HepG2 (cell line): Measurements from ENCODE around the gene KCNAB2. TPM values are rescaled to one million over a fixed set of nuclear protein-coding genes. Genes with fewer than 3 reads are reported as not detected.

Source experiments
- ATAC-seq: fragments of 200-7000 bp; cut with Tn5 transposase; 3 replicates; pipeline ENCODE4 v1.9.1; 2020; ENCODE audit warnings: mild to moderate bottlenecking, moderate library complexity
- BruUV-seq: library from RNA; stranded (reverse); fragments of 400-500 nt; replicated peaks from 2 replicates; lab custom pipeline; 2021; lab: Mats Ljungman, UMichigan
- CTCF ChIA-PET: fragments of 300-600 bp; formaldehyde crosslinking; extraction: SDS; loops from one replicate; lab custom pipeline; 2021; ENCODE audit warnings: low total read pairs, inconsistent platforms, low intra/inter-chr PET ratio; lab: Yijun Ruan, JAX
- POLR2A ChIA-PET: fragments of 350-600 bp; sonication (Branson Sonifier 250); formaldehyde crosslinking; loops from one replicate; lab custom pipeline; 2020; ENCODE audit warnings: antibody characterized with exemption, inconsistent platforms; lab: Yijun Ruan, JAX
- DNase-seq: peaks from one replicate; pipeline ENCODE4 v3.0.0-alpha.2; 2015; ENCODE audit warnings: low spot score
- FAIRE-seq: peaks from 3 replicates; lab custom pipeline; 2011; peaks lifted over from hg19 to GRCh38; lab: Jason Lieb, UNC
- H2AFZ ChIP-seq: one replicate; pipeline ENCODE4 v1.6.1; 2011; ENCODE audit warnings: low read length, inconsistent platforms
- H3K27ac ChIP-seq: fragments of 300-600 bp; 3 replicates; pipeline ENCODE4 v1.8.0; 2011; ENCODE audit warnings: mixed run types, mild to moderate bottlenecking, mixed read lengths, low read length, inconsistent platforms; ENCODE audit not compliant: insufficient read depth; ENCODE audit errors: extremely low read length
- H3K27me3 ChIP-seq, 2 experiments: fragments of 200-600 bp in 1 of 2; 2 replicates in 1 of 2; 3 replicates in 1 of 2; pipeline versions ENCODE4 v1.6.0 to v1.8.0; 2011; ENCODE audit warnings: low read length in 2 of 2, mild to moderate bottlenecking in 2 of 2, moderate library complexity in 2 of 2, inconsistent platforms in 1 of 2; ENCODE audit not compliant: insufficient read depth in 2 of 2, control insufficient read depth in 1 of 2
- H3K36me3 ChIP-seq, 2 experiments: fragments of 200-600 bp in 1 of 2; replicated peaks in 1 of 2; 2 replicates in 1 of 2; 3 replicates in 1 of 2; pipeline versions ENCODE4 v1.5.1 to v1.8.0; 2011; ENCODE audit warnings: low read length in 2 of 2, inconsistent platforms in 1 of 2; ENCODE audit not compliant: insufficient read depth in 2 of 2, control insufficient read depth in 1 of 2
- H3K4me1 ChIP-seq: 2 replicates; pipeline ENCODE4 v1.5.1; 2012; ENCODE audit warnings: low read length, inconsistent platforms; ENCODE audit not compliant: insufficient read depth
- H3K4me2 ChIP-seq: 2 replicates; pipeline ENCODE4 v1.6.0; 2011; ENCODE audit warnings: low read depth, low read length, inconsistent platforms
- H3K4me3 ChIP-seq, 3 experiments: fragments of 200-600 bp in 1 of 3; sonication (generic), shearing (Covaris generic) in 1 of 3; replicated peaks in 1 of 3; 2 replicates each; pipeline ENCODE4 v1.5.1; 2011 to 2016; ENCODE audit warnings: low read length in 3 of 3, inconsistent platforms in 2 of 3, low read depth in 2 of 3, mild to moderate bottlenecking in 2 of 3, control low read depth in 1 of 3, mixed read lengths in 1 of 3; ENCODE audit not compliant: insufficient read depth in 1 of 3
- H3K79me2 ChIP-seq: one replicate; pipeline ENCODE4 v1.6.1; 2011; ENCODE audit warnings: low read length, inconsistent platforms; ENCODE audit not compliant: insufficient read depth
- H3K9ac ChIP-seq: 2 replicates; pipeline ENCODE4 v1.6.0; 2011; ENCODE audit warnings: mild to moderate bottlenecking, low read depth, low read length, inconsistent platforms; ENCODE audit not compliant: insufficient read depth
- H3K9me3 ChIP-seq: 2 replicates; pipeline ENCODE4 v1.5.1; 2012; ENCODE audit warnings: mild to moderate bottlenecking, low read length
- H4K20me1 ChIP-seq: 2 replicates; pipeline ENCODE4 v1.6.0; 2011; ENCODE audit warnings: inconsistent platforms, mild to moderate bottlenecking, low read length, moderate library complexity; ENCODE audit not compliant: insufficient read depth
- CAMTA2 ChIP-seq: sonication (generic); formaldehyde crosslinking; IDR thresholded peaks from 2 replicates; pipeline ENCODE4 v1.4.0; 2020; ENCODE audit warnings: mild to moderate bottlenecking, missing genetic modification reagents, borderline replicate concordance
- CHCHD3 ChIP-seq: sonication (generic); formaldehyde crosslinking; IDR thresholded peaks from 2 replicates; pipeline ENCODE4 v1.8.0; 2022; ENCODE audit warnings: mild to moderate bottlenecking, missing genetic modification reagents, moderate library complexity
- FOSL2 ChIP-seq: sonication (generic); formaldehyde crosslinking; IDR thresholded peaks from 2 replicates; pipeline ENCODE4 v1.4.0; 2020; ENCODE audit warnings: missing genetic modification reagents
- KDM3A ChIP-seq: IDR thresholded peaks from 2 replicates; pipeline ENCODE4 v1.6.1; 2018; ENCODE audit warnings: low read depth, missing compliant biosample characterization
- MIER3 ChIP-seq: IDR thresholded peaks from 2 replicates; pipeline ENCODE4 v1.6.1; 2016; ENCODE audit warnings: missing compliant biosample characterization, borderline replicate concordance
- MXD4 ChIP-seq: IDR thresholded peaks from 2 replicates; pipeline ENCODE4 v1.6.1; 2016; ENCODE audit warnings: mild to moderate bottlenecking, missing biosample characterization, missing genetic modification reagents
- NFAT5 ChIP-seq: sonication (generic); formaldehyde crosslinking; IDR thresholded peaks from 2 replicates; pipeline ENCODE4 v1.4.0; 2020; ENCODE audit warnings: missing genetic modification reagents
- SKIL ChIP-seq: sonication (generic); formaldehyde crosslinking; IDR thresholded peaks from 2 replicates; pipeline ENCODE4 v1.8.0; 2022; ENCODE audit warnings: missing genetic modification reagents, mild to moderate bottlenecking, moderate library complexity, borderline replicate concordance
- SUZ12 ChIP-seq: fragments of 150-350 bp; IDR thresholded peaks from 2 replicates; pipeline ENCODE4 v1.6.1; 2014; ENCODE audit warnings: low read depth, low read length
- TARDBP ChIP-seq: sonication (generic); formaldehyde crosslinking; IDR thresholded peaks from 2 replicates; pipeline ENCODE4 v1.8.0; 2022; ENCODE audit warnings: mild to moderate bottlenecking, missing genetic modification reagents
- ZKSCAN1 ChIP-seq: fragments of 150-350 bp; IDR thresholded peaks from 2 replicates; pipeline ENCODE4 v1.6.1; 2014; ENCODE audit warnings: low read length
- ZKSCAN8 ChIP-seq: IDR thresholded peaks from 2 replicates; pipeline ENCODE4 v1.6.1; 2016; ENCODE audit warnings: borderline replicate concordance, missing genetic modification reagents, missing compliant biosample characterization
- ZNF263 ChIP-seq: sonication (generic); formaldehyde crosslinking; IDR thresholded peaks from 2 replicates; pipeline ENCODE4 v1.4.0; 2020; ENCODE audit warnings: missing genetic modification reagents
- ZNF672 ChIP-seq: sonication (generic); formaldehyde crosslinking; IDR thresholded peaks from 2 replicates; pipeline ENCODE4 v1.8.1; 2022; ENCODE audit warnings: missing genetic modification reagents
- WGBS: methylation state at CpG from one replicate; pipeline ENCODE4 v1.1.6; 2017; ENCODE audit warnings: low lambda C conversion rate; 5-methylcytosine and 5-hydroxymethylcytosine counted together
- in situ Hi-C: cut with HindIII; loops from 2 replicates; pipeline ENCODE4 v1.10.0; 2017; ENCODE audit warnings: low pct_unique_long_range_greater_than_20kb; ENCODE audit not compliant: extremely low pct_ligation_motif_present
- intact Hi-C: fragments of 100-400 bp; cut with micrococcal nuclease; formaldehyde crosslinking; loops from one replicate; pipeline ENCODE4 v1.10.0; 2022; ENCODE audit not compliant: unreplicated experiment
- polyA plus RNA-seq, 8 experiments: library from polyadenylated mRNA; depleted of rRNA in 3 of 8; stranded (reverse) in 7 of 8; unstranded in 1 of 8; fragments of >200 nt; fragmentation: Illumina TruSeq in 4 of 8; extraction: Trizol in 4 of 8; gene quantifications; 2 replicates each; pipeline versions ENCODE4 v1.2.1 to v1.2.3, GENCODE V29; 2011 to 2016; ENCODE audit warnings: low read depth in 4 of 8, missing spikeins in 1 of 8, mixed read lengths in 1 of 8; ENCODE audit not compliant: insufficient read depth in 1 of 8
- total RNA-seq, 5 experiments: library from RNA; depleted of rRNA; stranded (reverse); fragments of >200 nt; fragmentation: Illumina TruSeq; extraction: Trizol; gene quantifications; 2 replicates each; pipeline ENCODE4 v1.2.3, GENCODE V29; 2016; ENCODE audit warnings: low read depth in 1 of 5

KCNAB2 gene
- total and polyA plus RNA-seq, 2 of the 13 experiments (the other 11 are each of a cell fraction or from before 2014, with no cell fraction given): 6.2 to 8.8 TPM

GRCh38 chr1:6093611-6094010, 47.9 kb downstream of the KCNAB2 start:
- no peak overlapping the region for H3K4me2 ChIP-seq
- H3K9ac ChIP-seq: no peak overlapping the region
- H3K9me3 ChIP-seq: no peaks in the 10 kb centered on the region
- H3K36me3 ChIP-seq: no peaks in the 10 kb centered on the region
- no peak overlapping the region for H3K27ac ChIP-seq
- intact Hi-C loops: no loop called here
- no peak for TF ChIP-seq ZNF263 (CRISPR knock-in tag)
- TF ChIP-seq NFAT5 (CRISPR knock-in tag): no peak
- BruUV-seq: no TSS peak
- no peaks in the 10 kb centered on the region for H4K20me1 ChIP-seq
- no peak overlapping the region for H3K4me3 ChIP-seq
- in situ Hi-C loops: no loop called here
- DNase-seq (no peak), FAIRE-seq (no peak), ATAC-seq (no peak)
- H3K27me3 ChIP-seq: no peaks in the 10 kb centered on the region
- H3K79me2 ChIP-seq: no peaks in the 10 kb centered on the region
- ChIA-PET POLR2A (no interaction called here), CTCF (no interaction called here)
- no peaks in the 10 kb centered on the region for H3K4me1 ChIP-seq
- WGBS: 60% methylated on average over 3 of the region's 9 CpGs
- H2AFZ ChIP-seq: no peak overlapping the region

GRCh38 chr1:6094246-6094645, 48.6 kb downstream of the KCNAB2 start:
- no peaks in the 10 kb centered on the region for H3K27me3 ChIP-seq
- no peak overlapping the region for H3K27ac ChIP-seq
- no peaks in the 10 kb centered on the region for H4K20me1 ChIP-seq
- BruUV-seq: no TSS peak
- H3K4me2 ChIP-seq: no peak overlapping the region
- no peak overlapping the region for H3K4me3 ChIP-seq
- H3K36me3 ChIP-seq: no peaks in the 10 kb centered on the region
- no peak for DNase-seq
- H3K9ac ChIP-seq: no peak overlapping the region
- in situ Hi-C loops (no loop called here), intact Hi-C loops (no loop called here)
- POLR2A ChIA-PET: no interaction called here
- no peaks in the 10 kb centered on the region for H3K79me2 ChIP-seq
- CTCF ChIA-PET: no interaction called here
- H2AFZ ChIP-seq: no peak overlapping the region
- H3K9me3 ChIP-seq: no peaks in the 10 kb centered on the region
- WGBS: 90% methylated on average over 19 of the region's 19 CpGs
- ATAC-seq: no peak
- H3K4me1 ChIP-seq: no peaks in the 10 kb centered on the region
- no peak for FAIRE-seq
- no peak for TF ChIP-seq SKIL (CRISPR knock-in tag)
- no peak for TF ChIP-seq TARDBP (CRISPR knock-in tag)
- no peak for TF ChIP-seq CAMTA2 (CRISPR knock-in tag)
- TF ChIP-seq ZNF672: no peak
- TF ChIP-seq KDM3A (CRISPR knock-in tag): no peak
- TF ChIP-seq FOSL2: no peak
- TF ChIP-seq MIER3 (CRISPR knock-in tag): no peak
- no peak for TF ChIP-seq SUZ12
- no peak for TF ChIP-seq ZKSCAN8 (CRISPR knock-in tag)
- no peak for TF ChIP-seq MXD4 (CRISPR knock-in tag)
- no peak for TF ChIP-seq ZKSCAN1
- TF ChIP-seq CHCHD3 (CRISPR knock-in tag): no peak
